GM23338 (cell line): ENCODE results near the gene UGT1A10.

Experiments
- CREB1 ChIP-seq: fragments of 250-450 bp; sonication (Bioruptor Pico); IDR thresholded peaks from 2 replicates; pipeline ENCODE4 v1.5.0; 2020; ENCODE audit warnings: low read depth, mild to moderate bottlenecking, moderate library complexity
- EZH2 ChIP-seq: fragments of 200-600 bp; sonication (generic); IDR thresholded peaks from one replicate; pipeline ENCODE4 v1.8.0; 2017; ENCODE audit warnings: antibody characterized with exemption, mild to moderate bottlenecking, low read depth; ENCODE audit not compliant: unreplicated experiment
- EZH2phosphoT487 ChIP-seq: fragments of 200-600 bp; sonication (generic); IDR thresholded peaks from one replicate; pipeline ENCODE4 v1.8.1; 2018; ENCODE audit warnings: antibody characterized with exemption; ENCODE audit not compliant: unreplicated experiment
- POLR2AphosphoS5 ChIP-seq: IDR thresholded peaks from 2 replicates; pipeline ENCODE4 v1.6.1; 2016; ENCODE audit warnings: antibody characterized with exemption, low read depth
- TF ChIP-seq, protein P1 (sequence below), 2 experiments: fragments of 200-600 bp in 1 of 2; sonication (generic) in 1 of 2; conservative IDR thresholded peaks; 2 replicates each; pipeline versions ENCODE4 v1.5.1 to v1.6.1; 2016 to 2017; ENCODE audit warnings: antibody characterized with exemption in 2 of 2, low read depth in 2 of 2, mild to moderate bottlenecking in 2 of 2, moderate library complexity in 1 of 2
- TF ChIP-seq, protein P2 (sequence below): IDR thresholded peaks from one replicate; pipeline ENCODE4 v1.6.1; 2018; ENCODE audit warnings: antibody characterized with exemption; ENCODE audit not compliant: unreplicated experiment
- TF ChIP-seq, protein P3 (sequence below): IDR thresholded peaks from 2 replicates; pipeline ENCODE4 v1.6.1; 2016; ENCODE audit warnings: antibody characterized with exemption

DNA sequence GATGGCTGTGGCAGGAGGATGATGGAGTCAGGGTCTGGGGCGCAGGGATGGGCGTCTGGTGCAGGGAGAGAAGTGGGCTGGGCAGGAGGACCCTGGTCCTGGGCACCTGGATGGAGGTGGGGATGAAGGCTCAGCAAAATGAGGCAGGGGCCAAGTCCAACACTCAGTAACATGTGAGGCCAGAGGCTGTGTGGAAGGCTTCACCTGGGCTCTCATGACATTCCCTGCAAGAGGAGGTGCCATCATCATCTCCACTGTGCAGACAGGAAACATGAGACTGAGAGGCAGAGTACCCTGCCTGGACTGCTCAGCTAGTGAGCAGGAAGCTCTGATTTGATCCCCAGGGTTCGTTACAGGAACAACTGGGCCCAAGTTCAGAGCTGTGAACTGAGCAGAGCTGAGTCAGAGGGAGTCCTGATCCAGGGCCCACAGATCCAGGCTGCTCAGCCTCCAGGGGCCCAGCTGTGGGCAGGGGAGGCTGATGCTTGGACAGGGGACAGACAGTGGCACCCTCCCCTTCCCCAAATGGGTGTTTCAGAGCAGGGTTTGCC lies 181.2 kb downstream of the UGT1A10 start:
- TF ChIP-seq EZH2 (no peak), EZH2phosphoT487 (no peak), CREB1 (CRISPR knock-in tag) (no peak), POLR2AphosphoS5 (no peak)
- TF ChIP-seq, protein P1, sequence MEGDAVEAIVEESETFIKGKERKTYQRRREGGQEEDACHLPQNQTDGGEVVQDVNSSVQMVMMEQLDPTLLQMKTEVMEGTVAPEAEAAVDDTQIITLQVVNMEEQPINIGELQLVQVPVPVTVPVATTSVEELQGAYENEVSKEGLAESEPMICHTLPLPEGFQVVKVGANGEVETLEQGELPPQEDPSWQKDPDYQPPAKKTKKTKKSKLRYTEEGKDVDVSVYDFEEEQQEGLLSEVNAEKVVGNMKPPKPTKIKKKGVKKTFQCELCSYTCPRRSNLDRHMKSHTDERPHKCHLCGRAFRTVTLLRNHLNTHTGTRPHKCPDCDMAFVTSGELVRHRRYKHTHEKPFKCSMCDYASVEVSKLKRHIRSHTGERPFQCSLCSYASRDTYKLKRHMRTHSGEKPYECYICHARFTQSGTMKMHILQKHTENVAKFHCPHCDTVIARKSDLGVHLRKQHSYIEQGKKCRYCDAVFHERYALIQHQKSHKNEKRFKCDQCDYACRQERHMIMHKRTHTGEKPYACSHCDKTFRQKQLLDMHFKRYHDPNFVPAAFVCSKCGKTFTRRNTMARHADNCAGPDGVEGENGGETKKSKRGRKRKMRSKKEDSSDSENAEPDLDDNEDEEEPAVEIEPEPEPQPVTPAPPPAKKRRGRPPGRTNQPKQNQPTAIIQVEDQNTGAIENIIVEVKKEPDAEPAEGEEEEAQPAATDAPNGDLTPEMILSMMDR (conservative IDR thresholded peaks at IDR 0.05; ENCODE audit: low read depth in 2 of 2), result no peak
- TF ChIP-seq, protein P2, sequence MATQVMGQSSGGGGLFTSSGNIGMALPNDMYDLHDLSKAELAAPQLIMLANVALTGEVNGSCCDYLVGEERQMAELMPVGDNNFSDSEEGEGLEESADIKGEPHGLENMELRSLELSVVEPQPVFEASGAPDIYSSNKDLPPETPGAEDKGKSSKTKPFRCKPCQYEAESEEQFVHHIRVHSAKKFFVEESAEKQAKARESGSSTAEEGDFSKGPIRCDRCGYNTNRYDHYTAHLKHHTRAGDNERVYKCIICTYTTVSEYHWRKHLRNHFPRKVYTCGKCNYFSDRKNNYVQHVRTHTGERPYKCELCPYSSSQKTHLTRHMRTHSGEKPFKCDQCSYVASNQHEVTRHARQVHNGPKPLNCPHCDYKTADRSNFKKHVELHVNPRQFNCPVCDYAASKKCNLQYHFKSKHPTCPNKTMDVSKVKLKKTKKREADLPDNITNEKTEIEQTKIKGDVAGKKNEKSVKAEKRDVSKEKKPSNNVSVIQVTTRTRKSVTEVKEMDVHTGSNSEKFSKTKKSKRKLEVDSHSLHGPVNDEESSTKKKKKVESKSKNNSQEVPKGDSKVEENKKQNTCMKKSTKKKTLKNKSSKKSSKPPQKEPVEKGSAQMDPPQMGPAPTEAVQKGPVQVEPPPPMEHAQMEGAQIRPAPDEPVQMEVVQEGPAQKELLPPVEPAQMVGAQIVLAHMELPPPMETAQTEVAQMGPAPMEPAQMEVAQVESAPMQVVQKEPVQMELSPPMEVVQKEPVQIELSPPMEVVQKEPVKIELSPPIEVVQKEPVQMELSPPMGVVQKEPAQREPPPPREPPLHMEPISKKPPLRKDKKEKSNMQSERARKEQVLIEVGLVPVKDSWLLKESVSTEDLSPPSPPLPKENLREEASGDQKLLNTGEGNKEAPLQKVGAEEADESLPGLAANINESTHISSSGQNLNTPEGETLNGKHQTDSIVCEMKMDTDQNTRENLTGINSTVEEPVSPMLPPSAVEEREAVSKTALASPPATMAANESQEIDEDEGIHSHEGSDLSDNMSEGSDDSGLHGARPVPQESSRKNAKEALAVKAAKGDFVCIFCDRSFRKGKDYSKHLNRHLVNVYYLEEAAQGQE, result no peak
- TF ChIP-seq, protein P3, sequence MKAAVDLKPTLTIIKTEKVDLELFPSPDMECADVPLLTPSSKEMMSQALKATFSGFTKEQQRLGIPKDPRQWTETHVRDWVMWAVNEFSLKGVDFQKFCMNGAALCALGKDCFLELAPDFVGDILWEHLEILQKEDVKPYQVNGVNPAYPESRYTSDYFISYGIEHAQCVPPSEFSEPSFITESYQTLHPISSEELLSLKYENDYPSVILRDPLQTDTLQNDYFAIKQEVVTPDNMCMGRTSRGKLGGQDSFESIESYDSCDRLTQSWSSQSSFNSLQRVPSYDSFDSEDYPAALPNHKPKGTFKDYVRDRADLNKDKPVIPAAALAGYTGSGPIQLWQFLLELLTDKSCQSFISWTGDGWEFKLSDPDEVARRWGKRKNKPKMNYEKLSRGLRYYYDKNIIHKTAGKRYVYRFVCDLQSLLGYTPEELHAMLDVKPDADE, result no peak
